Epidermal melanocyte (primary cell): ENCODE data around the gene OR2A2.
A peak's percentile ranks its signal among the peaks of the same experiment; 100 is the strongest.
"Not testable (repeated sequence)": the region's sequence is repeated elsewhere in the genome, so short reads cannot be mapped to it uniquely, and the experiment has no call there.

ENCODE experiments used
- DNase-seq: peaks from one replicate; pipeline ENCODE4 v3.0.0; 2011; ENCODE audit warnings: low spot score; ENCODE audit not compliant: insufficient read length

Gene OR2A2, protein sequence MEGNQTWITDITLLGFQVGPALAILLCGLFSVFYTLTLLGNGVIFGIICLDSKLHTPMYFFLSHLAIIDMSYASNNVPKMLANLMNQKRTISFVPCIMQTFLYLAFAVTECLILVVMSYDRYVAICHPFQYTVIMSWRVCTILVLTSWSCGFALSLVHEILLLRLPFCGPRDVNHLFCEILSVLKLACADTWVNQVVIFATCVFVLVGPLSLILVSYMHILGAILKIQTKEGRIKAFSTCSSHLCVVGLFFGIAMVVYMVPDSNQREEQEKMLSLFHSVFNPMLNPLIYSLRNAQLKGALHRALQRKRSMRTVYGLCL

DNA sequence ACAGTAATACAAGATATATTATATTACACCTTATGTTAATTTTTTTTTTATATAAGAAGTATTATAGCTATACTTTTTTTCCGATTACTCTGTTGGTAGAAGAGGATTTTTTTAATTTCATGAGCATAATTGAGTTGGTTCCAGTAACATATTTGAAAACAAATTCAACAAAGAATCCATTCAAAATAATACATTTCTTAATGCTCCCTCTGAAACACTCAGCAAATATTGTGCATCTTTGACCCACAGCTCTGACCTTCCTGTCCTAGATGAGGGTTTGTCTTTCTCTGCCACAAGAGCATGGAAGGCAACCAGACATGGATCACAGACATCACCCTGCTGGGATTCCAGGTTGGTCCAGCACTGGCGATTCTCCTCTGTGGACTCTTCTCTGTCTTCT is at the start of gene OR2A2:
Gene OR2A2, plus strand, starts transcription at position 301 of the 400 bp plus-strand sequence. Its CDS starts 0 bp downstream, at position 301.
- DNase-seq, result no peak

DNA sequence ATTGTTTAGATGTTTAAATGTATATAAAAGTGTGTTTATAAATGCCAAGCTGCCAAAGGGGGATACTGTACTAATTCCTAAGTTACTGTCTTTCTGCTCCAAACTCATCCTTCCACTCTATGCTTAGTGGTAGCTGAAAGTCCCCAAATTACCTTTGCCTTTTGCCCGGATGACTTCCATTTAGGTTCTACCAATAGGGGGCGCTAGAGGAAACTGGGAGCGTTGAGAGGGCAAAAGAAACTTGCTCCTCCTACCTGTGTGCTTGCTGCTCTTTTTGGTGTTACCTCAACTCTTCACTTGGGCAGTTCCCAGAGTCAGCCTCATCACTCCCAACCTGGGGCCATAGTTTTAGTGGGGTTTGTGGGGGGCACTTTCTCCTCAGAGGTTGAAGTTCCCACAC is 45.7 kb upstream of the OR2A2 start:
- DNase-seq, result no peak

DNA sequence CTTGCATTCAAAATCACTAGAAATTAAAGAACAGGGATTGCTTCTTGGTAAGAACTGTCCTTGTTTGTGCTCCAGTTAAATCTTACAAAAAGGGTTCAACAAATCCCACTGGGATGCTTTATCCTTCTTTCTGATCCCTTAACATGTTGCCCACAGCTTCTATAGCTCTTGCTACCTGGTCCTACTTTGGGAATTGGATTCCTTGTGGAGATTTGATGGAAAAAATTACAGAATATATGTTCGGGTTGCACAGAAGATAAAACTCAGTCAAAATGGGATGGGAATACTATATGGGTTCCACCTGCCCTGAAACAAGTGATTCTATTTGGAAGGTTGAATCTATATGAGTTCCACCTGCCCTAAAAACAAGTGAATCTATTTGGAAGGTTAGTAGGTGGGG is 39.9 kb upstream of the OR2A2 start, which contains the start of gene OR2A25:
Gene OR2A25, plus strand, starts transcription at position 301 of the 400 bp plus-strand sequence. CDS start 4,409 bp downstream, outside the sequence.
- no peak for DNase-seq

GRCh38 chr7:144069953-144070352 is 39.4 kb upstream of the OR2A2 start:
- DNase-seq, result no peak

GRCh38 chr7:144074374-144074773 is 35.0 kb upstream of the OR2A2 start:
- DNase-seq, result no peak

DNA sequence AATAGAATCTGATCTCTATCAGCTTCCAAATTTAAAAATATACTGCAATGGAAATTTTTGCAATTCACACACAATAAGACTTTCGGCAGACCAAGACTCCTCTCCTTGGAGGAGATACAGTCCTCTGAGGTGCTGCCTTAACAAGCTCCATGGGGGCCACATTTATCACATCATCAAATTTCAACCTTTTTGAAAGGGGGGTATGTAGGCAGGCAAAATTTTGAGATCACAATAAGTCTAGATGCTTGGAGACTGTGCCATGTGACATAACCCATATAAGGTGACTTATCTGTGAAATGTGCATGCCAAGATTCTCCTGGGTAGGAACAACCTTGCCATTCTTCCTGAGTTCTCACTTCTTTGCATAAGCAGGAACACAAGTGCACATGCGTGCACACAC is 23.4 kb upstream of the OR2A2 start, which contains the start of gene OR2A12:
Gene OR2A12, plus strand, starts transcription at position 301 of the 400 bp plus-strand sequence. CDS start 8,830 bp downstream, outside the sequence.
- DNase-seq, result no peak

GRCh38 chr7:144086730-144087129 is 22.7 kb upstream of the OR2A2 start:
- no peak for DNase-seq

- DNase-seq, result no peak
Observed at GRCh38 chr7:144087230-144087629, 22.2 kb upstream of the OR2A2 start.

DNA sequence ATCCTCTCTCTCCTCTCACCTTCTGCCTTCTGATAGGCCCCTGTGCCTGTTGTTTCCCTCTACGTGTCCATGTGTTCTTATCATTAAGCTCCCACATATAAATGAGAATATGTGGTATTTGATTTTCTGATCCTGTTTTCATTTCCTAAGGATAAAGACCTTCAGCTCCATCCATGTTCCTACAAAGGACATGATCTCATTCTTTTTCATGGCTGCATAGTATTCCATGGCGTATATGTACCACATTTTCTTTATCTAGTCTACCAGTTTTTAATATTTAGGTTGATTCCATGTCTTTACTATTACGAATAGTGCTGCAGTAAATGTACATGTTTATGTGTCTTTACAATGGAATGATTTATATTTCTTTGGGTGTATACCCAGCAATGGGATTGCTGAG is 18.7 kb upstream of the OR2A2 start:
- no peak for DNase-seq

- DNase-seq, result no peak
Observed at GRCh38 chr7:144098776-144099175, 10.6 kb upstream of the OR2A2 start.

DNA sequence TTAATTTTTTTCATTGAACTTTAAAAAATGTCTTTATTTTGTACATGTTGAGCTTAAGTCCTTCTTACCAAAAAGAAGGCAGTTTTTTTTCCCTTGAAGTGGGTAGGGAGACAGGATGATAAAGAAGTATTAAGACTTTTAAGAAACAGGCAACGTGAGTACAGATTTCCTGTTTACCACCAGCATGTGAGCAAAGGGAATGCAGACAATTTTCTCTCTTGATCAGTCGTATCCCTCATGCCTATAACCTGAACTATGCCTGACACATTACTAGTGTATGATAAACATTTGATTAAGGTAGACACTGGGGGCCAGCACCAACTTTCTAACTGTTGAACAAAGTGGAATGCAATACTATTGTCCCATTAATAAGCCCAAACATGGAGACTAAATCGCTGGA is 8.8 kb upstream of the OR2A2 start:
- DNase-seq, result no peak

DNA sequence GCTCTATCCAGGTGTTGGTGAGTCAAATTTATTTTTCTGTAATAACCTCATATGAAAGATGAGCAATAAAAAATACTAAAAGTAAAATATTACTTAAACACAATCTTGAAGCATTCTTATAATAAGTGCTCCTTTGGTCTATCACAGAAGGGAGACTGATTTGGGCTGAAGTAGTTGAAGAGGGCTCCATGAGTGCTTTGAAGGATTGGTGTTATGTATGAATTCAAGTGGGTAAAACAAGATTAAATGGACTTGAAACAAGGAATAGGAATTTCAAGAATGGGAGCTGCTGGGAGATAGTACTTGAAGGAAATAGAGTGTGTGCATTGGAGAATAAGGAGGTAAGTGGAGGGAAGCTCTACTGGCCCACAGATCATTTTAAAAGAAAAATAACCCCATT is 7.3 kb upstream of the OR2A2 start:
- no peak for DNase-seq

- DNase-seq, result no peak
Observed at GRCh38 chr7:144105211-144105610, 4.2 kb upstream of the OR2A2 start.

DNA sequence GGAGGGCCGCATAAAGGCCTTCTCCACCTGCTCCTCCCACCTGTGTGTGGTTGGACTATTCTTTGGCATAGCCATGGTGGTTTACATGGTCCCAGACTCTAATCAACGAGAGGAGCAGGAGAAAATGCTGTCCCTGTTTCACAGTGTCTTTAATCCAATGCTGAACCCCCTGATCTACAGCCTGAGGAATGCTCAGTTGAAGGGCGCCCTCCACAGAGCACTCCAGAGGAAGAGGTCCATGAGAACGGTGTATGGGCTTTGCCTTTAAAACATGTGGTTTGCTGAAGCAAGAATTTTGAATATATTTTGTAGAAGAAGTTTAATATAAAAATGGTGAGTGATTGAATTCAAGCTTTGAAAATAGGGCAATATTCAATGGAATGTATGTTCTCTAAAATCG is 889 bp downstream of the OR2A2 start:
- DNase-seq, result no peak

GRCh38 chr7:144113651-144114050 is 4.3 kb downstream of the OR2A2 start:
- DNase-seq, result no peak

DNA sequence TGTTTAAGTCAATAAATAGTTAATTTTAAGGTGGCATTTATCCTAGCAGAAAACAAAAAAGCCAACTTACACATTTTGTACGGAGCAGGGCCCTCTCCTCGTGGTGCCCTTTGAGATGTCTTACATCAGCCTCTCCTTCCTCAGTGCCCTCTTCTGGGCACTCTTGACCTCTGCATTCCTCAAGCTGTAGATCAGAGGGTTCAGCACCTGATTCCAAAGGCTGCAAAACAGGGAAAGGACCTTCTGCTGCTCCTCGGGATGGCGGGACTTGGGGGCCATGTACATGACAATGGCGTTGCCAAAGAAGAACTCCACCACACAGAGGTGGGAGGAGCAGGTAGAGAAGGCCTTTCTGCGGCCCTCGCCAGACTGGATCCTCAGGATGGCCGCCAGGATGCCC is 9.0 kb downstream of the OR2A2 start:
- no peak for DNase-seq

DNA sequence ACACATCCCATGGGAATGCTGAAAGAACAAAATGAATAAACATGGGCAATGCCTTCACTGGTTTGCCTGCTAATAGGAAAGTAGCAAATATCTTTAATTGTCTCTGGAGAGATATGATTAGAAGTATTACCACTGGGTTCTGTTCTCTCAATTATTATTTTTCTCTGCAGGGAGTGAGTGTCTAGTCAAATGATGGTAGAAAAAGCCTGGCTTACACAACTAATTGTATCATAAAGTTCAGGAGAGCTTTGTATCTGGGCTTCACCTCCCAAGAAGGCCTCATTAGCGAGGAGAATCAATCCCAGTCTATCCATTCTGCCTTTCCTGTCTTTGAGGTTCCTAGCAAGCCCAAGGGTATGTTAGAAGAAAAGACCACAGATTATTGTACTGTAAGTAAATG is 13.5 kb downstream of the OR2A2 start, which contains the start of gene OR2A14:
Gene OR2A14, plus strand, starts transcription at position 301 of the 400 bp plus-strand sequence. CDS start 5,937 bp downstream, outside the sequence.
- DNase-seq, result no peak

GRCh38 chr7:144127714-144128334 is 18.4 kb downstream of the OR2A2 start:
- DNase-seq, result peak; percentile 32

DNA sequence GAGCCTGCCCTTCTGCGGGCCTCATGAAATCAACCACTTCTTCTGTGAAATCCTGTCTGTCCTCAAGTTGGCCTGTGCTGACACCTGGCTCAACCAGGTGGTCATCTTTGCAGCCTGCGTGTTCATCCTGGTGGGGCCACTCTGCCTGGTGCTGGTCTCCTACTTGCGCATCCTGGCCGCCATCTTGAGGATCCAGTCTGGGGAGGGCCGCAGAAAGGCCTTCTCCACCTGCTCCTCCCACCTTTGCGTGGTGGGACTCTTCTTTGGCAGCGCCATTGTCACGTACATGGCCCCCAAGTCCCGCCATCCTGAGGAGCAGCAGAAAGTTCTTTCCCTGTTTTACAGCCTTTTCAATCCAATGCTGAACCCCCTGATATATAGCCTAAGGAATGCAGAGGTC is 20.2 kb downstream of the OR2A2 start:
- not testable (repeated sequence) for DNase-seq

- DNase-seq, result no peak
Observed at GRCh38 chr7:144130730-144131129, 21.3 kb downstream of the OR2A2 start.

DNA sequence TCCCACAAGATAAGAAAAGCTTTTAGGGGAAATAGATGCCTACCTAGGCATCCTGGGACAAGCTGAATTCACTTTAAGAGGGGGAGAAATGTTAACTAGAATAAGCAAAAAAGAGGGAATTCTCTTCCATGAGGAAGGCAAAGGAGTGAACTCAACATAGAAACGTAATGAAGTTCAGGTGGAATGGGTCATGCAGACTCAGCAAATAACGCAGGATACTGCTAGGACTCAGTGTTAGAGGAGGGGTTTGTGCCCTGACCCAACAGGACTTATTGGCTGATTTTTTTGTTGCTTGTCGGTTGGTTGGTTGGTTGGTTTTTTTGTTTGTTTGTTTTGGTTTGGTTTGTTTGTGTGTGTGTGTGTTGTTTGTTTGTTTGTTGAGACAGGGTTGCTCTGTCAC is 22.9 kb downstream of the OR2A2 start:
- DNase-seq, result no peak

- DNase-seq, result no peak
Observed at GRCh38 chr7:144133307-144133706, 23.9 kb downstream of the OR2A2 start.

- DNase-seq, result no peak
Observed at GRCh38 chr7:144134116-144134515, 24.7 kb downstream of the OR2A2 start.
